Measurements from ENCODE around the gene RAB2B.
A peak's percentile ranks its signal among the peaks of the same experiment; 100 is the strongest.

RAB2B gene

GRCh38 chr14:21476925-21477681 lies at the start of gene RAB2B, which contains the start of gene TOX4:
Gene RAB2B (minus strand): TSS chr14:21476959. CDS start chr14:21476872, 87 bp downstream.
Gene TOX4 (plus strand): TSS chr14:21477195. CDS start chr14:21477279, 84 bp downstream.
- peak; percentile 91 for DNase-seq
- Mint-ChIP-seq H3K27ac (peak within 1 kb of the TSS; percentile 99), H3K27me3 (no peaks in the 10 kb centered on the region), H3K36me3 (ENCODE audit: low read depth) (peaks cover 64% of the 10 kb centered on the region), H3K9me3 (no peaks in the 10 kb centered on the region), H3K4me1 (ENCODE audit: low read depth) (peaks cover 41% of the 10 kb centered on the region), H3K4me3 (peak within 1 kb of the TSS; percentile 100)

GRCh38 chr14:21525962-21526671 lies 49.4 kb upstream of the RAB2B start, which contains the start of gene SALL2:
Gene SALL2 (minus strand): TSS chr14:21526346. CDS start chr14:21526127, 219 bp downstream.
- peak within 1 kb of the TSS; percentile 72 for H3K27ac Mint-ChIP-seq
- no peaks in the 10 kb centered on the region for H3K27me3 Mint-ChIP-seq
- DNase-seq = peak; percentile 76
- H3K4me3 Mint-ChIP-seq = peak within 1 kb of the TSS; percentile 81
- H3K9me3 Mint-ChIP-seq = no peaks in the 10 kb centered on the region
- H3K36me3 Mint-ChIP-seq (ENCODE audit: low read depth) = no peaks in the 10 kb centered on the region
- H3K4me1 Mint-ChIP-seq (ENCODE audit: low read depth) = peaks cover 14% of the 10 kb centered on the region

- H3K27ac Mint-ChIP-seq = peak overlapping the region; percentile 72
- H3K4me1 Mint-ChIP-seq (ENCODE audit: low read depth) = peaks cover 14% of the 10 kb centered on the region
- no peaks in the 10 kb centered on the region for H3K27me3 Mint-ChIP-seq
- H3K4me3 Mint-ChIP-seq = peak overlapping the region; percentile 81
- no peak for DNase-seq
- H3K36me3 Mint-ChIP-seq (ENCODE audit: low read depth) = no peaks in the 10 kb centered on the region
- no peaks in the 10 kb centered on the region for H3K9me3 Mint-ChIP-seq
Measured at GRCh38 chr14:21525571-21525961, 48.8 kb upstream of the RAB2B start.

GRCh38 chr14:21524575-21525490 lies 48.1 kb upstream of the RAB2B start:
- Mint-ChIP-seq H3K27me3 (no peaks in the 10 kb centered on the region), H3K27ac (peak overlapping the region; percentile 72), H3K9me3 (no peaks in the 10 kb centered on the region), H3K4me1 (ENCODE audit: low read depth) (peaks cover 14% of the 10 kb centered on the region), H3K36me3 (ENCODE audit: low read depth) (no peaks in the 10 kb centered on the region), H3K4me3 (peak overlapping the region; percentile 81)
- no peak for DNase-seq

- Mint-ChIP-seq H3K4me1 (ENCODE audit: low read depth) (peaks cover 14% of the 10 kb centered on the region), H3K36me3 (ENCODE audit: low read depth) (no peaks in the 10 kb centered on the region), H3K27ac (no peak overlapping the region), H3K9me3 (no peaks in the 10 kb centered on the region), H3K4me3 (no peak overlapping the region), H3K27me3 (no peaks in the 10 kb centered on the region)
- no peak for DNase-seq
Measured at GRCh38 chr14:21523203-21523602, 46.4 kb upstream of the RAB2B start.

GRCh38 chr14:21521501-21521900 lies 44.7 kb upstream of the RAB2B start:
- Mint-ChIP-seq H3K4me3 (no peak overlapping the region), H3K9me3 (no peaks in the 10 kb centered on the region), H3K36me3 (ENCODE audit: low read depth) (no peaks in the 10 kb centered on the region), H3K4me1 (ENCODE audit: low read depth) (peaks cover 5% of the 10 kb centered on the region), H3K27ac (no peak overlapping the region), H3K27me3 (no peaks in the 10 kb centered on the region)
- no peak for DNase-seq

GRCh38 chr14:21520767-21521166 lies 44.0 kb upstream of the RAB2B start:
- Mint-ChIP-seq H3K27ac (no peak overlapping the region), H3K9me3 (no peaks in the 10 kb centered on the region), H3K27me3 (peaks cover 3% of the 10 kb centered on the region), H3K4me3 (no peak overlapping the region), H3K36me3 (ENCODE audit: low read depth) (no peaks in the 10 kb centered on the region), H3K4me1 (ENCODE audit: low read depth) (peaks cover 2% of the 10 kb centered on the region)
- no peak for DNase-seq

GRCh38 chr14:21518725-21519124 lies 42.0 kb upstream of the RAB2B start:
- Mint-ChIP-seq H3K27ac (no peak overlapping the region), H3K4me1 (ENCODE audit: low read depth) (no peaks in the 10 kb centered on the region), H3K4me3 (no peak overlapping the region), H3K36me3 (ENCODE audit: low read depth) (no peaks in the 10 kb centered on the region), H3K9me3 (no peaks in the 10 kb centered on the region), H3K27me3 (peaks cover 3% of the 10 kb centered on the region)
- DNase-seq = no peak

- peaks cover 15% of the 10 kb centered on the region for H3K4me1 Mint-ChIP-seq (ENCODE audit: low read depth)
Measured at GRCh38 chr14:21514341-21514740, 37.6 kb upstream of the RAB2B start.

GRCh38 chr14:21510735-21511657 lies 34.2 kb upstream of the RAB2B start, which contains the start of gene METTL3:
Gene METTL3 (minus strand): TSS chr14:21511340. CDS start chr14:21511223, 117 bp downstream.
- H3K4me3 Mint-ChIP-seq = peak within 1 kb of the TSS; percentile 99
- peaks cover 40% of the 10 kb centered on the region for H3K4me1 Mint-ChIP-seq (ENCODE audit: low read depth)
- peaks cover 1% of the 10 kb centered on the region for H3K27me3 Mint-ChIP-seq
- H3K9me3 Mint-ChIP-seq = peaks cover 6% of the 10 kb centered on the region
- H3K27ac Mint-ChIP-seq = peak within 1 kb of the TSS; percentile 99
- DNase-seq = peak; percentile 90
- H3K36me3 Mint-ChIP-seq (ENCODE audit: low read depth) = peaks cover 52% of the 10 kb centered on the region

More at GRCh38 chr14:21514341-21514740, 37.6 kb upstream of the RAB2B start:
- no peak overlapping the region for H3K4me3 Mint-ChIP-seq
- H3K27me3 Mint-ChIP-seq = peaks cover 3% of the 10 kb centered on the region
- DNase-seq = no peak
- H3K27ac Mint-ChIP-seq = no peak overlapping the region
- peaks cover 6% of the 10 kb centered on the region for H3K9me3 Mint-ChIP-seq
- peaks cover 24% of the 10 kb centered on the region for H3K36me3 Mint-ChIP-seq (ENCODE audit: low read depth)

- peaks cover 51% of the 10 kb centered on the region for H3K4me1 Mint-ChIP-seq (ENCODE audit: low read depth)
- H3K9me3 Mint-ChIP-seq = peaks cover 6% of the 10 kb centered on the region
- no peak for DNase-seq
- no peaks in the 10 kb centered on the region for H3K27me3 Mint-ChIP-seq
- H3K4me3 Mint-ChIP-seq = peak overlapping the region; percentile 99
- H3K36me3 Mint-ChIP-seq (ENCODE audit: low read depth) = peaks cover 62% of the 10 kb centered on the region
- peak overlapping the region; percentile 99 for H3K27ac Mint-ChIP-seq
Measured at GRCh38 chr14:21509432-21510143, 32.8 kb upstream of the RAB2B start.

- Mint-ChIP-seq H3K36me3 (ENCODE audit: low read depth) (peaks cover 84% of the 10 kb centered on the region), H3K9me3 (peaks cover 2% of the 10 kb centered on the region), H3K27ac (no peak overlapping the region), H3K27me3 (no peaks in the 10 kb centered on the region), H3K4me3 (no peak overlapping the region), H3K4me1 (ENCODE audit: low read depth) (peaks cover 58% of the 10 kb centered on the region)
- DNase-seq = no peak
Measured at GRCh38 chr14:21506557-21506956, 29.8 kb upstream of the RAB2B start.

Data from activated T-cell treated with anti-CD3 and anti-CD28 coated beads, Interleukin-2, amount 50 U/mL, for 24 hours (primary cell).